T-cell (primary cell): ENCODE data around the gene PLAAT4. TPM values are rescaled to one million over a fixed set of nuclear protein-coding genes. Genes with fewer than 3 reads are reported as not detected.
A peak's percentile ranks its signal among the peaks of the same experiment; 100 is the strongest.
"Not testable (repeated sequence)": the region's sequence is repeated elsewhere in the genome, so short reads cannot be mapped to it uniquely, and the experiment has no call there.

ENCODE experiments used
- ATAC-seq, 4 experiments: fragments of 200-7000 bp in 3 of 4; fragments of 150-1000 bp in 1 of 4; cut with Tn5 transposase; replicated peaks in 1 of 4; 1 replicate in 3 of 4; 2 replicates in 1 of 4; pipeline ENCODE4 v1.10.0; 2021; ENCODE audit warnings: moderate library complexity in 3 of 4, mild to moderate bottlenecking in 2 of 4, moderate number of reproducible peaks in 1 of 4
- CTCF ChIA-PET, 2 donors: fragments of 300-600 bp; sonication (Branson Sonifier 250); formaldehyde crosslinking; loops; one replicate each; lab custom pipeline; 2022; ENCODE audit warnings: antibody characterized with exemption in 2 of 2; lab: Charles Lee
- POLR2A ChIA-PET, 2 donors: fragments of 300-600 bp; sonication (Branson Sonifier 250); formaldehyde crosslinking; loops; one replicate each; lab custom pipeline; 2022; ENCODE audit warnings: antibody characterized with exemption in 2 of 2; lab: Charles Lee
- DNase-seq, 35 experiments: peaks; one replicate each; pipeline versions ENCODE4 v3.0.0 to v3.0.0-alpha.2; 2013 to 2023
- H3K27ac ChIP-seq: one replicate; pipeline ENCODE4 v1.5.1; 2013; ENCODE audit warnings: low read length
- H3K27me3 ChIP-seq, 2 experiments: replicated peaks in 1 of 2; 1 replicate in 1 of 2; 2 replicates in 1 of 2; pipeline versions ENCODE4 v1.6.1 to v1.7.0; 2013; ENCODE audit warnings: low read length in 1 of 2, mixed read lengths in 1 of 2; ENCODE audit not compliant: control insufficient read depth in 2 of 2, insufficient read depth in 2 of 2; ENCODE audit errors: extremely low read depth in 1 of 2
- H3K36me3 ChIP-seq, 2 donors: 1 replicate in 1 of 2; 2 replicates in 1 of 2; pipeline versions ENCODE4 v1.6.1 to v1.7.0; 2013; ENCODE audit warnings: low read length in 1 of 2; ENCODE audit not compliant: control insufficient read depth in 2 of 2, insufficient read depth in 1 of 2; ENCODE audit errors: extremely low read depth in 1 of 2
- H3K4me1 ChIP-seq, 2 experiments: 1 replicate in 1 of 2; 2 replicates in 1 of 2; pipeline versions ENCODE4 v1.6.1 to v1.7.0; 2013; ENCODE audit warnings: low read length in 2 of 2, mixed read lengths in 1 of 2; ENCODE audit not compliant: insufficient read depth in 2 of 2, control insufficient read depth in 1 of 2; ENCODE audit errors: extremely low read depth in 1 of 2
- H3K4me3 ChIP-seq, 2 donors: 1 replicate in 1 of 2; 2 replicates in 1 of 2; pipeline versions ENCODE4 v1.5.1 to v1.7.0; 2013; ENCODE audit warnings: mild to moderate bottlenecking in 2 of 2, low read length in 1 of 2, moderate library complexity in 1 of 2; ENCODE audit not compliant: control insufficient read depth in 1 of 2; ENCODE audit errors: extremely low read depth in 1 of 2
- H3K9me3 ChIP-seq: 2 replicates; pipeline ENCODE4 v1.7.0; 2013
- H3K27ac Mint-ChIP-seq, 2 donors: one replicate each; pipeline ENCODE4 v1.8.0; 2020 to 2021; ENCODE audit warnings: mild to moderate bottlenecking in 2 of 2, mixed read lengths in 2 of 2
- H3K27me3 Mint-ChIP-seq, 2 donors: one replicate each; pipeline ENCODE4 v1.8.0; 2021 to 2022; ENCODE audit warnings: mixed read lengths in 2 of 2
- H3K36me3 Mint-ChIP-seq: one replicate; pipeline ENCODE4 v1.8.0; 2021; ENCODE audit warnings: mixed read lengths
- H3K4me1 Mint-ChIP-seq, 3 donors: one replicate each; pipeline ENCODE4 v1.8.0; 2020 to 2022; ENCODE audit warnings: mixed read lengths in 3 of 3, mild to moderate bottlenecking in 1 of 3
- H3K4me3 Mint-ChIP-seq, 3 donors: one replicate each; pipeline ENCODE4 v1.8.0; 2020 to 2022; ENCODE audit warnings: mild to moderate bottlenecking in 3 of 3, mixed read lengths in 3 of 3, moderate library complexity in 3 of 3
- H3K9me3 Mint-ChIP-seq, 3 donors: one replicate each; pipeline ENCODE4 v1.8.0; 2020 to 2022; ENCODE audit warnings: mixed read lengths in 3 of 3
- WGBS: methylation state at CpG from one replicate; pipeline ENCODE4 v1.1.5; 2013; ENCODE audit warnings: missing lambda C conversion rate; ENCODE audit not compliant: insufficient coverage; 5-methylcytosine and 5-hydroxymethylcytosine counted together
- total RNA-seq, 35 experiments: library from RNA in 6 of 35; stranded (reverse) in 6 of 35; fragments of 120-200 nt in 1 of 35; gene quantifications; one replicate each; pipeline versions ENCODE4 v1.2.1 to v1.2.4 and lab custom pipeline; 2013 to 2026

Gene PLAAT4
- total RNA-seq, 5 donors from 2014 or later (not counting 1 experiment from before 2014, with no cell fraction given), result 90.2 to 144 (median 126) TPM

- Mint-ChIP-seq H3K36me3 (peaks cover 15% of the 10 kb centered on the region), H3K27ac (peak overlapping the region; percentile 98 to 99), H3K4me3 (peak overlapping the region; percentile 87 to 92 (median 91)), H3K27me3 (no peaks in the 10 kb centered on the region), H3K4me1 (peaks cover 85 to 89% (median 88%) of the 10 kb centered on the region in 3 donors), H3K9me3 (no peaks in the 10 kb centered on the region)
- WGBS, result 44% methylated on average over 5 of the region's 8 CpGs
- peak; percentile 41 to 52 (median 46) for ATAC-seq
- CTCF ChIA-PET, result interaction anchor here (0.6 to 1.8 kb wide), 7 partner anchors 13 to 67 kb away, joined by 3 to 10 read pairs (median 3); no protein-coding TSS in a partner anchor
- H3K4me3 ChIP-seq, result peak overlapping the region; percentile 72 to 84
- H3K36me3 ChIP-seq, result peaks cover 0 to 13% of the 10 kb centered on the region in 2 donors
- H3K27ac ChIP-seq, result peak overlapping the region; percentile 92
- POLR2A ChIA-PET, result interaction anchor here (0.9 to 2.4 kb wide), 5 partner anchors 14 to 46 kb away, joined by 3 to 20 read pairs (median 4); no protein-coding TSS in a partner anchor
- peaks cover 33 to 77% of the 10 kb centered on the region in 2 experiments for H3K4me1 ChIP-seq
- DNase-seq, result no peak
- H3K9me3 ChIP-seq, result no peaks in the 10 kb centered on the region
- H3K27me3 ChIP-seq, result no peaks in the 10 kb centered on the region
Observed at GRCh38 chr11:63537293-63538101, 889 bp downstream of the PLAAT4 start.

- POLR2A ChIA-PET, H3K9me3 ChIP-seq, DNase-seq, H3K4me3 ChIP-seq, CTCF ChIA-PET, H3K27me3 Mint-ChIP-seq, H3K27me3 ChIP-seq, H3K9me3 Mint-ChIP-seq, ATAC-seq: not testable (repeated sequence)
- Mint-ChIP-seq H3K4me3 (peak overlapping the region in 1 of 3 donors; percentile 26), H3K36me3 (peaks cover 57% of the 10 kb centered on the region), H3K27ac (peak overlapping the region; percentile 5 to 62), H3K4me1 (peaks cover 64 to 68% (median 65%) of the 10 kb centered on the region in 3 donors)
- Histone ChIP-seq H3K4me1 (peaks cover 10 to 41% of the 10 kb centered on the region in 2 experiments), H3K27ac (peak overlapping the region; percentile 15), H3K36me3 (peaks cover 8 to 60% of the 10 kb centered on the region in 2 donors)
- WGBS, result 100% methylated on average over 1 of the region's 2 CpGs
Observed at GRCh38 chr11:63542506-63542905, 5.9 kb downstream of the PLAAT4 start.

DNA sequence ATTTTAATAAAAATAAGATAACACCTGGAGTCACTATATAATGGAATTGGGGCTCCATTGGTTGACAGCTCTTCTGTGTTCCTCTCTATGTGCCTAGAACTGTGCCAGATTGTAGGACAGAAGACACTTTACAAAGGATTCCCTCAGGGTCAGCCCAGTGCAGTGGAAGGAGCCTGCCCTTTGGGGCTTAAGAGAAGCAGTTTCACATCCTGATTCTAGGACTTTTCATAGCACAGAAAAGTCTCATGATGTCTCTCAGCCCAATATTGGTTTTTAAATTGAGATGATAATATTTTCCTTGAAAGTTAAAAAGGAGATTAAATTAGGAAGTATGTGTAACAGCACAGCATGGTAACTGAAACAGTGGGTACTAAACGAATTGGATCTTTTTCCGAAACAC is 7.1 kb downstream of the PLAAT4 start:
- H3K9me3 Mint-ChIP-seq, result no peaks in the 10 kb centered on the region
- ATAC-seq (no peak), DNase-seq (no peak)
- Histone ChIP-seq H3K36me3 (peaks cover 8 to 63% of the 10 kb centered on the region in 2 donors), H3K27ac (no peak overlapping the region), H3K4me3 (no peak overlapping the region), H3K4me1 (peaks cover 2 to 29% of the 10 kb centered on the region in 2 experiments), H3K27me3 (no peaks in the 10 kb centered on the region), H3K9me3 (no peaks in the 10 kb centered on the region)
- H3K4me1 Mint-ChIP-seq, result peaks cover 52 to 62% (median 54%) of the 10 kb centered on the region in 3 donors
- H3K27me3 Mint-ChIP-seq, result no peaks in the 10 kb centered on the region
- CTCF ChIA-PET, result no interaction called here
- no CpG with 5 or more reads among the region's 2 CpGs for WGBS
- H3K36me3 Mint-ChIP-seq, result peaks cover 55% of the 10 kb centered on the region
- peak overlapping the region; percentile 80 for H3K27ac Mint-ChIP-seq
- H3K4me3 Mint-ChIP-seq, result no peak overlapping the region
- POLR2A ChIA-PET, result interaction anchor here (0.5 kb wide), 2 partner anchors 14 to 60 kb away, joined by 4 to 7 read pairs; no protein-coding TSS in a partner anchor

- Mint-ChIP-seq H3K27me3 (no peaks in the 10 kb centered on the region), H3K27ac (peak overlapping the region; percentile 44 to 68), H3K9me3 (no peaks in the 10 kb centered on the region), H3K4me3 (no peak overlapping the region), H3K36me3 (peaks cover 46% of the 10 kb centered on the region), H3K4me1 (peaks cover 37 to 57% (median 44%) of the 10 kb centered on the region in 3 donors)
- H3K4me1 ChIP-seq, result peaks cover 4 to 26% of the 10 kb centered on the region in 2 experiments
- no peaks in the 10 kb centered on the region for H3K9me3 ChIP-seq
- H3K27ac ChIP-seq, result no peak overlapping the region
- no peaks in the 10 kb centered on the region for H3K27me3 ChIP-seq
- WGBS, result no CpG with 5 or more reads among the region's 1 CpG
- H3K4me3 ChIP-seq, result no peak overlapping the region
- ChIA-PET POLR2A (no interaction called here), CTCF (interaction anchor here in 1 of 2 donors (0.6 kb wide), 1 partner anchor 66 kb away, joined by 3 read pairs; no protein-coding TSS in a partner anchor)
- no peak for ATAC-seq
- DNase-seq, result no peak
- peaks cover 8 to 52% of the 10 kb centered on the region in 2 donors for H3K36me3 ChIP-seq
Observed at GRCh38 chr11:63547061-63547460, 10.5 kb downstream of the PLAAT4 start.

DNA sequence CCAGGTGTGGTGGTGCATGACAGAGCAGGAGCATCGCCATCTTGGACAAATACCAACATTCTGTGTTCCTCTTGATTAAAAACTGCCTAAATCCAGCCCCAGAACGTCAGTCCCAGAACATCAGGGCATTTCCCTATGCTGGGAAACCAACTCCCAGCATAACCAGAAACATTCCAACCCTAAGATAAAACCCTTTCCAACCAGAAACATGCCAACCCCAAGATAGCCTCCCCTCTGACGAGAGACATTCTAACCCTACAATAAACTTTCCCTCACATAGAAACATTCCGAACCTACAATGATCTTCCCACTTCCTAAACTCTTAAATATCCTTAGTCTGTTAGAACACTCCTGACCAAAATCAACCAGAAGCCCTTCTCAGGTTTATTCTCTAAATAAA is 11.6 kb downstream of the PLAAT4 start:
- POLR2A ChIA-PET, result no interaction called here
- H3K4me1 Mint-ChIP-seq, result peaks cover 37 to 60% (median 44%) of the 10 kb centered on the region in 3 donors
- H3K27ac Mint-ChIP-seq, result peak overlapping the region; percentile 5 to 60

DNA sequence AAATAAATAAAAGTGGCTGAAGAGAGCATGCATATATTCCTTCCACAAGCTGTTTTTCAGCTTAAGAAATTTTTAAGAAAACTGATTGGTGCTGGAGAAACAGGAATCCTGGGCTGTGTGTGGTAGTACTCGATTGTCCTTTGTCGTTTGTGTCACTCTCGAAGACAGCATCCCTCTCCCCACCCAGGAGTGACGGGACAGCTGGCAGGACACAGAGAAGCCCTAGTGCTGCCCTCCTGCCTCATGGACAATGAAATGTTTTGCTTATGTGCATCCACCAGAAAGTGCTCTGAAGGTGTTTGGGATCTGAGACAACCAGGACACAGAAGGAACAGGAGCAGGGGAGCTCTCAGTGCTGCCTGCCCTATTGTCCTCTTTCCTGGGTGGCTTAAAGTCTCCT is 12.8 kb downstream of the PLAAT4 start:
- H3K27me3 Mint-ChIP-seq, result no peaks in the 10 kb centered on the region
- H3K9me3 Mint-ChIP-seq, result no peaks in the 10 kb centered on the region
- ChIA-PET CTCF (no interaction called here), POLR2A (no interaction called here)
- H3K4me1 Mint-ChIP-seq, result peaks cover 38 to 64% (median 44%) of the 10 kb centered on the region in 3 donors
- Histone ChIP-seq H3K9me3 (no peaks in the 10 kb centered on the region), H3K4me3 (no peak overlapping the region), H3K36me3 (peaks cover 8 to 32% of the 10 kb centered on the region in 2 donors), H3K27ac (no peak overlapping the region), H3K27me3 (no peaks in the 10 kb centered on the region), H3K4me1 (peaks cover 13 to 44% of the 10 kb centered on the region in 2 experiments)
- ATAC-seq (no peak), DNase-seq (no peak)
- H3K27ac Mint-ChIP-seq, result peak overlapping the region; percentile 75 to 79
- H3K36me3 Mint-ChIP-seq, result peaks cover 27% of the 10 kb centered on the region
- H3K4me3 Mint-ChIP-seq, result peak overlapping the region in 1 of 3 donors; percentile 49
- no CpG with 5 or more reads among the region's 4 CpGs for WGBS

More for the DNA sequence above, 11.6 kb downstream of the PLAAT4 start:
- Mint-ChIP-seq H3K4me3 (no peak overlapping the region), H3K36me3 (peaks cover 38% of the 10 kb centered on the region), H3K27me3 (no peaks in the 10 kb centered on the region), H3K9me3 (no peaks in the 10 kb centered on the region)
- Histone ChIP-seq H3K4me1 (peaks cover 9 to 34% of the 10 kb centered on the region in 2 experiments), H3K4me3 (no peak overlapping the region), H3K9me3 (no peaks in the 10 kb centered on the region), H3K27me3 (no peaks in the 10 kb centered on the region), H3K27ac (peak overlapping the region; percentile 24), H3K36me3 (peaks cover 8 to 44% of the 10 kb centered on the region in 2 donors)
- CTCF ChIA-PET, result no interaction called here
- DNase-seq (no peak), ATAC-seq (no peak)
- WGBS, result 96% methylated on average over 4 of the region's 4 CpGs
